NCI-H2107 treated with DMSO at 0.1 percent for 48 hours (cell line): Measurements from ENCODE around the gene SCUBE1.

ENCODE experiments used
- DNase-seq: peaks from one replicate; lab custom pipeline; 2025; ENCODE audit not compliant: unreplicated experiment; lab: John Stamatoyannopoulos, UW

SCUBE1 gene

DNA sequence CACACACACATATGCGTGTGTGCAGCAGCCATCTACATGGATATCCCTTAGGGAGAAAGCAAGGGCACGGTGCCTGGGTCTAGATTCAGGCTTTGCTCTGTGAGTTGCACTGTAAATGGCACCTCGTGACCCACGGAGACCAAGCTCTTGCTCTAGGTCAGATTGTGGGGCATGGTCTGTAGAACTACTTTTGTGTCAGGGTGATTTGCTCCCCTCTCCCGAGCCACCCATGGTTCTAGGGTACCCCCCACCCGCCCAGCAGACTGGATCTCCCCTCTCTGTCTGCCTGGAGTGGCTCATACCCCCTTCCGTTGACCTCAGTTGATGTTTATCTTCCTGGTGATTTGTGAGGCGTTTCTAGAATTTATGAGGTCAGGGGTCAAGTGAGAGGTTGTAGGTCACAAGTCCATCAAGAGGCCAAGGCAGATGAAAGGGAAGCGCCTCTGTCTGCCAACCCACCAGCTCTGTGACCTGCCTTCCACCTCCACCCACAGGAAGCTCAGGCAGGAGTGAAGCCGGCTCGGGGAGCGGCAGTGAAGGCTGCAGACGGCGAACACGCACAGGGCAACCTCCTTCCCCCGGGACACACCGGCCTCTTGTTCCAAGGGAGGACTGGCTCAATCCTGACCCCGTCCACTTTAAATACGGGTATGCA is 80.1 kb downstream of the SCUBE1 start:
- no peak for DNase-seq

DNA sequence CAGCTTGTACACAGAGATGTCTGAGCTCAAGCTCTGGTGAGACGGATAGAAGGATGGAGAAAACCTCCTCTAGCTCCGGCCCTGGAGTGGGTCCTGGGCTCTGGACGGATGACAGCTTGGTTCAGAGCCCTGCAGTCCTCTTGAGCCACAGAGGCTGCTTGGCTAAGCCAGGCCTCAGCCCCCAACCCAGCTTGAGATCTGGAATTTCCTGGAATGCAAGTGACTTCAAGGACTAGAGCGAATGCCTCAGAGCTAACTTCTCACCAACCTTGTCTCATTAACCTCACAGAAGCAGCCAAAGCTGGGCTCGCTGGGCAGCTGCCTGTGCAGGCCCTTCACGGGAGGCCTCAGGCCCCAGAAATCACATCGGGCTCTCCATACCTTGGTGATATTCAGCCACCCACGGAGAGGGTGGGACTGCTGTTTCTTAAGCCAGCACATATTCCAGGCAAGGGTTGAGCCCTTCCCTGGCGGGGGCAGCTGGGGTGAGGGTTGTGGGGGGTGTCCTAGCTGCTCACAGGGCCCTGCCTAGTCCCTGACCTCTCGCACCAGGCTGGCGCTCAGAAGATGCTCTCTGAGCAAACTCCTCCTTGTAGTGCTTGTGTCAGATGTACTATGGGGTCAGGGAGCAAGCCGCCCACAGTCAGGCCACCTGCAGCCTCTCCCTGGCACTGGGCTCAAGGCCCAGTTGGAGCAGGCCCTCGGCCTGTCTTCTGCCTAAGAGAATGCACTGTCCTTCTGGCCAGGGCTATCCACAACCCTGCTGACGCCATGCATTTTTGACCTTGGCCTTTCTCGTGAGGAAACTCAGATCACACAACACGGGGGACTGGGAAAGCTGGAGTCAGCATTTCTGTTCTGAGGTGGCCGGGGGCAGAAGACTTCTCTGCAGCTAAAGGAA is 82.6 kb downstream of the SCUBE1 start:
- no peak for DNase-seq

DNA sequence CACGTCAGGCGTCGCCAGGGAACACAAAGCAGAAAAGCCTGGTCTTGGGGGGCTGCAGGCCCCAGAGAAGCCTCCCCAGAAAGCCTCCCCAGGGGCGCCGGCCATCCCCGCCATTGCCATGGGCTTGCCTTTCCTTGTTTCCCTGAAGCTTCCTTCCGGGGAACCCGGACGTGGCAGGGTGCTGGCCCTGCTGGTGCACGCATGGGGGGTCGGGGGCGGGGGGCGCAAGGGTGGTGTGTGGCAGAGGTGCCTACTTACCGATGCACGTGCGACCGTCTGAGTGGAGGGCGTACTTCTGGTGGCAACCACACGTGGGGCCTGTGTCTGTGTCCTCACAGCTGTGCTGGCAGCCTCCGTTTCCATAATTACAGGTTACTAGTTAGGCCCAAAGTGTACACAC is 85.2 kb downstream of the SCUBE1 start:
- no peak for DNase-seq

DNA sequence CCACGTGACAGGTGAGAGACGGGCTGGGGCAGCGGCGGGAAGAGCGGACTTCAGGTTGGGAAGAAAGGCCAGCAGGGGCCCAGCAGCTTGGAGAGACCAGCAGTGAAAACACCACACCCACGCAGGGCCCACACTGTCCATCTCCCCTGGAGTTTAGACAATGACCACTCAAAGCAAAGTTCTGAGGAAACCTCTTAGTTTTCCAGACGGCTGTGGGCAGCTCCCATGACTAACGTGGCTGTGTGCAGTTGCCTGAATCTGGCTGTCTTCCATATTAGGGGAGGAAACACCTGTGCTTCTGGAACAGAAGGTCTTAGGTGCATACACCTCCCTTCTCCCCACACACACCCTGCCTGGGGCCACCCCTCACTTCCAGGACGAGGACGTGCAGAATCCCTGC is 85.6 kb downstream of the SCUBE1 start:
- DNase-seq: no peak

DNA sequence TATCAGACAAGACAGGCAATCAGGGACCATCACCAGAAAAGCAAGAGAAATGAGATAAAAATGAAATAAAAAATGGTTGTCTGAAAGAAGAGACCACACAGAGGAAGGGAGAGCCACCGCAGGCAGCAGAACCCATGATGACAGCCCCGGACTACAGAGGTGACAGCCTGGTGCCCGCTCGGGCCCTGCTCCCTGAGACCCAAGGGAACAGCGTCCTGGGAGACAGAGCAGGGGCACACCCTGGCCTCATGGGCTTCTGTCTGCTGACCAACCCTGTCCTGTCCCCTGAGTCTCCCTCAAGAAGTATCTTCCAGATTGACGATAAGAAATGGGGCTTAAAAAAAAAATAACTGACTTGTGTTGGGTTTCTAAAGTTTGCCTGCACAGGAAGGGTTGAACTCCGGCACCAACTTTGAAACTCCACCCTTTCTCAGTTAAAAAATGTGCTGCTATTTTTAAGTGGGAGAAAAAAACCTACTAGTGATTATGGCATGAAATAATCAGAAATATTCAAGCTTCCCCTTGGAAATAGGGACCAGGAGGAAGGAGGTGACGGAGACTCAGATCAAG is 86.1 kb downstream of the SCUBE1 start:
- DNase-seq: no peak

DNA sequence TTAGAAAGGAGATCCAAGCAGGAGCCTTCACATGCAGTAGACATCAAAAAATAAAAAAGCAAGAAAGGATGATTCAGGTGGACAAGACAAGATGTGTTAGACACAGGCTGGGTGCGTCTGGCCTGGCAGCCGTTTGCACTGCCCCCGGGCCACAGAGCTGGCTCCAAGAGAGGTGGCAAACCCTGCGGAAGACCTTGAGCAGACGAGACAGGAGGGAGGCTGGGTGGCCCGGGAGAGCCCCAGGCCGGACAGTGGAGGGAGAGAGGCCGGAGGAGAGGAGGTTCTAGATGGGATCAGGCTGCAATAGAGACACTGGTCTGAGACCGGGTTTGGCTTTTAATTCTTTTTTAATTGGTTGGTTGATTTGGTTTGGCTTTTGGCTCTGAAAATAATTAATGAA is 86.6 kb downstream of the SCUBE1 start:
- DNase-seq: no peak

DNA sequence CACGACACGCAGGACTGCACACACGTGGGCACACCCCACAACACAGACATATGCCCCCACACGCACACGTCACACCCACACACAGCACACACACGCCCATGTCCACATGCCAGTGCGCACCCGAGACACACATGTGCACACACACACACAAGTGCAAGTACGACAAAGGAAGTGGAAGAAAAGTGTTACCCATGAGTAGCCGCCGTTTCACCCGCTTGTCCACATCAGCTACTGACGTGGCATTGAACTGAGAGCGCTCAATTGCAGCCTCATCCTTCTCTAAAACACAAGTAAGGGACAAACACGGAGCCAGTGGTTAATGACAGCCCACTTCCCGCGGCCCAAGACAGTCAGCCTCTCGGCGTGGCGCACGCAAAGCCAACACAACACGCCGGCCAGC is 87.9 kb downstream of the SCUBE1 start:
- no peak for DNase-seq

DNA sequence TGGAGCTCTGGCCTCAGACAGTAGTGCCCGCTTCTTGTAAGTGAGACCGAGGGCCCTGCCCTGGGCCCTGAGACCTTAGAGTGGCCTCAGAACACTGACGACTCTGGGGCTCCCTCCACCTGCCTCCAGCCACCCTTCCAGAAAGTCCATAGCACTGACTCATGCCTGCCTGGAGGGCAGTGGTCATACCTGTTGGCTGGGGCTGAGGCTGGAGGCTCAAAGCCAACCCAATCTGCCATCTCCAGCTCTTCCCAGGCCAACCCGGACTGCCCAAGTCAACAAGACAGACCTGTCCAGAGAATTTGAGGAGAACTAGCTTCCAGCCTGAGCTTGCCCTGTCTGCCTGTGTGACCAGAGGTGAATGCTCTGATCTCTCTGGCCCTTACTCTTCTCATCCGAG is 89.3 kb downstream of the SCUBE1 start:
- DNase-seq: no peak

DNA sequence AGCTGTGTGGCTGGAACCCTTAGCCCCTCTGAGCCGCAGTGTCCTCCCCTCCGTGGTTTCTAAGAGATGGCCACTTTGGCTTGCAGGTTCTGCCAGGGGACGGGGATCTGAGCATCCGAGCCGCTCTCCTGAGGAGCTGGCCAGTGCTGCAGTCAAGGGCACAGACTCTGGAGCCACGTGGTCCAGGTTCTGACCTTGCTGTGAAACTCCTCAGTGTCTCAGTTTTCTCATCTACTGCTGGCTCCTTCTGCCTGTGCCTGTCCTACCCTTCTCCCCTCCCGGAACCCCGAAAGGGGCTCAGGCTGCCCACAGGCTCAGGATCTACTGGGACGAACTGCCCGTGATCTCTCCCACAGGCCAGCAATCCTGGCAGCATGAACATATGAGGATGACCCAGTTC is 90.9 kb downstream of the SCUBE1 start:
- DNase-seq: no peak

DNA sequence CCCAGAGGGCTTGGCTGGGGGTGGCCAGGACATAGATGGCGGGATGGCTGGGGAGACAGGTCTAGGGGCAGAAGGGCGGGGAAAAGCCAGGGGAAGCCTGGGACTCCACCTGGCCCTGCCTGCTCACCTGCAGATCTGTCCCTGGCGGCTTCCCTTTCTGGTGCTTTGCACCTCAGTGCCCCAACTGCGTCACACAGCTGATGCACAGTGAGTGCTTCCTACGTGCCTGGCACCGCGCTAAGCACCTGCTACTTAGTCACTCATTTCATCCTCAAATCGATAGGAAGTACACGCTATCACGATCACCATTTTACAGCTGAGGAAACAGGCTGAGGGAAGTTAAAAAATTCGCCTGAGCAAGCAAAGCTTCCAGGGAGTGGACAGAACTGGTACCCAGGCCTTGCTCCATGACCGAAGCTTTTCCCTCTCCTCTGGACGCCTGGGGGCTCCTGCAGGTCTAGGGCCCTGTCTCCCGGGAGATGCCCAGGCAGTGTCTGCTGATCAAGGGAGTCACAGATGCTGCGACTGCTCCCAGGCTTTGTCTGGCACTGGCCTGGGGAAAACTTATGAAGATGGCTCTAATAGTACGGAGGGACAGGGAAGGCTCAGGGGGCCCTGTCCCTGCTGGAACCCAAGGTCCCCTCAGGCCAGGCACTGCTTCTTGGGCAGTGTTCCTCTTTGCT is 93.2 kb downstream of the SCUBE1 start:
- peak; percentile 5 for DNase-seq

DNA sequence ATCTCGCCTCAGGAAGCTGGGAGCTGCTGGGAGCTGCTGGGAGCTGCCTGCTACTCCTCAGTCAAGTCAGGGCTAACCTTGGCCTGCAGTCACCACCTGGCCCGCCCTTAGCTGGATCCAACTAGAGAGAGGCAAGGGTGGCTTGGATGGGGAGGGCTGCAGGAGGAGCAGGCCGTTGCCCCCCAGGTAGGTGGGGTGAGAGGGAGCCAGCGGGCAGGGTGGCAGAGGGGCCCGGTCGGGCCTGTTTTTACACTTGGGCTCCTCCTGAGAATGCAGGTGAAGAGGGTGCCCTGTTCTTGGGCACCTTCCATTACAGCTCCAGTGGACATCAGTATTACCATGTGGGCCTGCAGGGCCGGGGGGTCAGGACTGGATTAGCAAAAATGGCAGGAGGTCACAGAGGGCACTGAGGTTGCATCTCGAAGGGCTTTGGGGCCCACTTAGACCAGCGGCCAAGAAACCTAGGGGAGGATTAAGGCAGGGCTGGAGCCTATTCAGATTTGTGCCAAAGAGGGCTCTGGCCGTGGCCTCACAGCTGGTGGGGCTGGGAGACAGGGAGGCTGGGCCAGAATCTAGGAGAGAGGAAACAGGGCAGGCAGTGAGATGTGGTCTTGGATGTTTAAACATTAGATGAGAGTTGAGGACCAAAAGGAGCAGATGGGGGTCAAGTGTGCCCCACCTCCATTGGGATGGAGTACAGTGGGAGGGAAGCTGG is 95.5 kb downstream of the SCUBE1 start:
- no peak for DNase-seq

DNA sequence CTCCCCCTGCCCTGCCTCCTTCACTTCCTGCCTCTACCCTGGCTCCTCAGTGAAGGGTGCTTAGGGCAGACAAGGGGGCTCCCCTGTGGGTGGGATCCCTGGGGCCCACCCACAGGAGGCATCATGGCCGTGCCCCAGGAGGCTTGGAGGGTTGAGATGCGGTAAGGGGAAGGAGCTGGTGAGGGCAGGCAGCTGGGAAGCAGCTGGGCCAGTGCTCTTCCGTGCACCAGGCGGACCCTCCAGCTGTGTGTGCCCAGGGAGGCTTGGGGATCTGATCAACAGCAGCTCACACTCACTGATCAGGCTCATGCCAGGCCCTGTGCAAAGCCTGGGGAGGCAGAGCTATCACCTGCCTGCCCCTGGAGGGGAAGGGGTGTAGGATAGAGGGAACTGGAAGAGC is 97.0 kb downstream of the SCUBE1 start:
- no peak for DNase-seq

DNA sequence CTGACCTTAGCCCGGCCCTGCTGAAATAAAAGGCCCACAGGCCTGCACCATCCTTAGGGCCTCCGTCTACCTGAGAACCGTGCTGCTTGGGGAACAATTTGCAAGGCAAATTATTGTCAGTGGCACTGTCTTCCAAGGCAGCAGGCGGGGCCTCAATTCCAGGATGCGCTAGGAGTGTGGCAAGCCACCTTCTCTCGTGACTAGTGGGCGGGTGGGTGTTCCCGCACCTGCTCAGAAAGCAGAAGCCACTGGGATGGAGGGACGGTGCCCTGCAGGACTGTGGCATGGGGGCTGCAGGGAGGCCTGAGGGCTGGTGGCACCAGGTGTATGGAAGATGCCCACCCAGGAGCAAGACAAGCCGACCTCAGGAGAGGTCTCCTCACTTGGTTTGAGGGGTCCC is 97.5 kb downstream of the SCUBE1 start:
- DNase-seq: no peak

DNA sequence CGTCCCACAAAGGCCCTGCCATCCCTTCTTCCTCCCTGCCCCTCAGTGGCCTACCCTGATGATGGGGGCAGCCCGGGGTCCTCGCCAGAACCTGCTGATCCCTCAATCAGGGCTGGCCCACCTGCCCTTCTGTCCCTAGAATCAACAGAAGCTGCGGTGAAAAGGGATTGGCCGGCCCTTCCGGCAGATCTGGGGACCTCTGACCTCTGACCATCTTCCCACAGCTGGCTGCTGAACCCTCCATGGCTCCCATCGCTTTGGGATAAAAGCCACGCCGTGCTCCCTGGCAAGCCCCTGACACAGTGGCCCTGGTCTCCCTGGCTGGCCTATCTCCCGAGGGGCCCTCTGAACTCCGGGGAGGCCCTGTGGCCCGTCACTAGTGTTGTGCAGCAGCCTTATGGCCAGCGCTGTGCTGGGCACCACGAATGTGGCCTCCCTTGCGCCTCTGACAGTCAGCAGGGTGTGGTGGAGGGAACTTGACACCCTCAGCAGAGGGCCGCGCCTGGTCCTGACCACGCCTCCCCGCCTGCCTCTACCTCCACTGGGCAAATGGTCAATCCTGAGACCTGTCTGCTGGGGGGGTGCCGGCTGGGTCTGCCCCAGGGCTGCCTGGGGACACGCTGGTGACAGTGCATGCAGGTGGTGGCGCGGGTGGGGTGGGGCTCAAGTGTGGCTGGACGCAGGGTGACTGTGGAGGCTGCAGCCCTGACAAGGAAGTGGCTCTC is 98.2 kb downstream of the SCUBE1 start:
- DNase-seq: no peak

DNA sequence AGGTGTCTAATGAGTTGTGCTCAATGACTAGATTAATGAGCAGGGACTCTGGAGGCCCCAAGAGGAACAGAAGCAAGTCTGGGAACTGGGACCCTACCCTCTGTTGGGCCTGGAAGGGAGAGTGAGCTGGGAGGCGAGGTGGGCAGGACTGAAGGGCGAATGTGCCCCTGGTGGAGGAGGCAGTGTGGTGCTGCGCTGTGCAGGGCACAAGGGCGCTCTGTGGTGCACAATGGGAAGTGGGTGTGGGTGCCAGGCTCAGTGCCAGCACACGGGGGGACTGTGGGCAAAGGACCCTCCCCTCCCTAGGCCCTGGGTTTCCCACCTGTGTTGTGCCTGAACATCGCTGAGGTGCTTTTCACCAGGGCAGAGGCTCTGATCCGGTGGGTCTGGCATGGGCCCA is 98.8 kb downstream of the SCUBE1 start:
- DNase-seq: no peak

DNA sequence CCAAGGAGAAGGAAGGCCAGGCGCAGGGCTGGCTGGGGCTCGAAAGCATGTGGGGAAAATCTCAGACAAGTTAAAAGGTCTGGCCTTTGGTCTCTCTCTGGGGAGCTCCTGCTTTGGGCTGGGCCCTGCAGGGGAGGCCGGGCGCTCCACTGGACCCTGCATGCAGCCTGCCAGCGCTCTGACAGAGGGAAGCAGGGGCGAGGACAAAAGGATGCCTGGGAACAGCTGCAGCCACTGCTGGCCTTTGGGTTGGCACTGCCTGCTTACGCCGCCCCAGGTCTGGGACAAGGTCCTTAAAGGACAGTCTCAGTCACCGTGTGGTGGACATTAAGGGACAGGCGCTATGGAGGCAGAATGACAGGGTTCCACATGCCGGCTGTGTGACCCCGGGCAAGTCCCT is 99.8 kb downstream of the SCUBE1 start:
- no peak for DNase-seq

DNA sequence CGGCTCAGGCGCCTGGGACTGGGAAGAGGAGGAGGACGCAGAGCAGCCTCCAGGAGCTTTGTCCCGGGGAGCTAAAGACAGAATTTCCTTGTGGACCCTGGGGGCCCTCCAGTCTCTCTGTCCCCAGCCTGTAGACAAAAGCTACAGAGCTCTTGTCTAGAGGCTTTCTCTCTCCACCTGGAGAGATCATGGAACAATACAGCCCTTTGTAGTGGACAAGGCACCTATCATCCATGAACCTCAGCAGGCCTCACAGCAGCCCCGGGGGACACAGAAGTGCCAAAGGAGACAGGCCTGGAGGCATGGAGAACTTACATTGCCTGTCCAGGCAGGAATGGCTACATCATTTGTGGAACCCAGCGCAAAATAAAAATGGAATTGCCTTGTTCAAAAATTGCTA is 100.5 kb downstream of the SCUBE1 start:
- no peak for DNase-seq

DNA sequence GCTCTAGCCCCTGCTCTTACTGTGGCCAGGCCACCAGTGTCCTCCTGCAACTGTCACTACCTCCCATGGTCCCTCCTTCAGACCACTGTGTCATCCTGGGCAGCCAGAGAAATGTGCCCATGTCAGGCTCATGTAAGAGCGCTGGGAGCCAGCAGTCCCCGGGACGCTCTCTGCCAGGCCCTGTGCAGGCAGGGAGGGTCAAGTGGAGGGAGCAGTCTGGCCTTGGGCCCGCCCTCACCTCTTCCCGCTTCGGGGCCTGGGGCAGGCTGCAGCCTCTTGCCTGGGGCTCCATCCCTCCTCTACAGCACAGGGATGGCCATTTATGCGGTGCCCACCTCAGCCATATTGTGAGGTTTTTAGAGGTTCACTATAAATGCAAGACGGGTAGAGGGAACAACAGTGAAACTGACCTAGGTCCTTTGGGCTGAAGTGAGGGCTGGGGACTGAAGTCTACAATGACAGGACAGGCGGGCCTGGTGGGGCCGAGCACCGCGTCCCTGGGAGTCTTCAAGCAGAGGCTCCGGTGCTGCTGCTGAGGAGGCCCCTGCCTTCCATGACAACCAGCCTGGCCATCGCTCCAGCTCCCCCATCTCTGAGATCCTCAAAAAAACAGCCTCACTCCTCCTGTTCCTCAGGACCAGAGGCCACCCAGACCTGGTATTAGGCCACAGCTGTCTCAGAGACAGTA is 101.3 kb downstream of the SCUBE1 start:
- no peak for DNase-seq

DNA sequence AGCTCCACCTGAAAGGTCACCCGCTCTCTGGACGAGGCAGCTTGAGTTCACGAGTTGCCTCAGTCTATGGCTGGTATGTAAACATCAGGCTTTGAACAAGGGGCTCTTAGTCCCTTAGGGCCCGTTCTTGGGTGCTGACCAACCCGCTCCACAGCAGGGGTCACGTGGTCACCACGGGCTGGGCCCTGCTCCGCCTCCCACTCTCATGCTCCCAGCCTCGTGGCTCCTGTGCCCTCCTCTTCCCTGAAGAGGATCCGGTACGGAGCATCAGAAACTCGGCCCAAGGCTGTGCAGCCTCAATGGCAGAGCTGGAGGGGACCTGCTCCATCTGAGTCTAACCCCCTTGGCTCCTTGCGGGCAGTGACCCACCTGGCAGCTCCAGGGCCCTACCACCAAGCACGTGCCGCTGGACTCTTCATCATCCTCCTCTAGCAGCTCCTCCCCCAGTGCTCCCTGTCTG is 102.0 kb downstream of the SCUBE1 start:
- no peak for DNase-seq

DNA sequence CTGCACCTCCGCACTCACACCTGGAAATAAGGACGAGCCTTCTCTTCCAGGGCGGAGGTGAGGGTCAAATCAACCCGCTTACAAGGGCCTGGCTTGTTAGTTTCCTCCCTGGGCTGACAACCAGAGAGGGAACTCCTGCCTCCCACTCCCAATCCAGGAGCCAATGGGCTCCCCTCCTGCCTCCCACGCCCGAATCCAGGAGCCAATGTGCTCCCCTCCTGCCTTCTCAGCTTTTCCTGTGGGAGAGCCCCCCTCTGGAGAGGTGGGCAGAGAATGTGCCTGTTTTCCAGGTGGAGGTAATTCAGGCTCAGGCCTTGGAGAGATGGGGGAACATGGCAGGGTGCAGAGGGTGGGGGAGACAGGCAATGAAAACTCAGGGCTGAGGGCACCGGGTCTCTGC is 102.6 kb downstream of the SCUBE1 start:
- DNase-seq: no peak
